PC-9 (cell line): ENCODE measurements around the gene PTGES3L. TPM values are rescaled to one million over a fixed set of nuclear protein-coding genes. Genes with fewer than 3 reads are reported as not detected.

Experiments used
- BruUV-seq: library from RNA; stranded (reverse); fragments of 400-500 nt; replicated peaks from 2 replicates; lab custom pipeline; 2021; lab: Mats Ljungman, UMichigan
- CTCF ChIA-PET: fragments of 300-600 bp; sonication (Branson Sonifier 250); formaldehyde crosslinking; loops from one replicate; lab custom pipeline; 2022; ENCODE audit warnings: antibody characterized with exemption; lab: Charles Lee
- POLR2A ChIA-PET: fragments of 300-600 bp; sonication (Branson Sonifier 250); formaldehyde crosslinking; loops from one replicate; lab custom pipeline; 2022; ENCODE audit warnings: antibody characterized with exemption; ENCODE audit not compliant: unreplicated experiment; lab: Charles Lee
- DNase-seq, 2 experiments: peaks; one replicate each; pipeline versions ENCODE4 v3.0.0 to v3.0.0-alpha.2; 2015 to 2022; ENCODE audit warnings: mixed read lengths in 1 of 2
- H2AFZ ChIP-seq: fragments of 200-600 bp; sonication (generic); 2 replicates; pipeline ENCODE4 v1.8.1; 2017; ENCODE audit warnings: antibody characterized with exemption
- H3F3A ChIP-seq: fragments of 200-600 bp; sonication (generic); 2 replicates; pipeline ENCODE4 v1.8.1; 2017; ENCODE audit warnings: antibody characterized with exemption, mild to moderate bottlenecking, low read depth; ENCODE audit not compliant: insufficient read depth
- H3K27ac ChIP-seq: fragments of 200-600 bp; sonication (generic); 2 replicates; pipeline ENCODE4 v1.6.1; 2016; ENCODE audit warnings: mixed run types
- H3K27me3 ChIP-seq: fragments of 200-600 bp; sonication (generic); 2 replicates; pipeline ENCODE4 v1.6.1; 2016; ENCODE audit warnings: low read depth, mixed run types; ENCODE audit not compliant: insufficient read depth
- H3K36me3 ChIP-seq: fragments of 200-600 bp; sonication (generic); 2 replicates; pipeline ENCODE4 v1.6.1; 2016; ENCODE audit warnings: low read depth, mixed run types
- H3K4me1 ChIP-seq: fragments of 200-600 bp; sonication (generic); replicated peaks from 2 replicates; pipeline ENCODE4 v1.6.1; 2016; ENCODE audit warnings: mixed run types; ENCODE audit not compliant: insufficient read depth
- H3K4me2 ChIP-seq: fragments of 200-600 bp; sonication (generic); 2 replicates; pipeline ENCODE4 v1.6.1; 2017; ENCODE audit warnings: mixed run types
- H3K4me3 ChIP-seq: fragments of 200-600 bp; sonication (generic); 2 replicates; pipeline ENCODE4 v1.6.1; 2016; ENCODE audit warnings: mixed run types
- H3K79me2 ChIP-seq: fragments of 200-600 bp; sonication (generic); 2 replicates; pipeline ENCODE4 v1.6.1; 2017; ENCODE audit warnings: low read depth, mixed run types
- H3K9me2 ChIP-seq: fragments of 200-600 bp; sonication (generic); 2 replicates; pipeline ENCODE4 v1.8.1; 2017; ENCODE audit warnings: mild to moderate bottlenecking; ENCODE audit not compliant: insufficient read depth
- H3K9me3 ChIP-seq: fragments of 200-600 bp; sonication (generic); 2 replicates; pipeline ENCODE4 v1.8.1; 2016; ENCODE audit warnings: low read depth; ENCODE audit not compliant: insufficient read depth
- H4K20me1 ChIP-seq: fragments of 200-600 bp; sonication (generic); 2 replicates; pipeline ENCODE4 v1.8.1; 2017; ENCODE audit not compliant: insufficient read depth
- CTCF ChIP-seq: fragments of 200-600 bp; sonication (generic); conservative IDR thresholded peaks from 2 replicates; pipeline ENCODE4 v1.6.1; 2017; ENCODE audit warnings: mixed run types, antibody characterized with exemption, mild to moderate bottlenecking, moderate library complexity
- EZH2 ChIP-seq: fragments of 200-600 bp; sonication (generic); IDR thresholded peaks from 2 replicates; pipeline ENCODE4 v1.8.0; 2017; ENCODE audit warnings: antibody characterized with exemption, low read depth
- intact Hi-C: fragments of 100-400 bp; cut with micrococcal nuclease; formaldehyde crosslinking; loops from one replicate; pipeline ENCODE4 v1.10.0; 2022; ENCODE audit not compliant: unreplicated experiment
- total RNA-seq: library from RNA; stranded (reverse); gene quantifications from 2 replicates; pipeline ENCODE4 v1.2.3, GENCODE V29; 2021

The PTGES3L gene
- total RNA-seq, 1 experiment from 2014 or later, result 0.70 TPM

DNA sequence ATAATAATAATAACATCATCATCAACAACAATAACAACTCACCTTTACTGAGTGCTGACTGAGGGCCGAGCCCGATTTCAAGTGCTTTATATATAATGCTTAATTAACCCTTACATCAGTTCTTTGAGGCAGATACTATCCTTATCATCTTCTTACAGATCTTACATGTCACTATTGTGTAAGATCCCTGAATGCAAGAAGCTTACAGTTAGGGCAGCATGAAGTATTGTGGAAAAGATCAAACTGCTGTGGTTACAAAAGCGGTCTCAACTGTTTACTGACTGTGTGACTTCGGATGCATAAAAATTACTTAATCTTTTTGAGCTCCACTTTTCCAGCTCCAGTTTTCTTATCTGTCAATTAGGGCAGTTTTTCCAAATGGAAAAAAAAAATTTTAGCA is 39.1 kb upstream of the PTGES3L start:
- Histone ChIP-seq H3K4me2 (no peak overlapping the region), H3K9me3 (no peaks in the 10 kb centered on the region), H3K4me3 (no peak overlapping the region), H3K79me2 (peaks cover 21% of the 10 kb centered on the region), H3K36me3 (peaks cover 14% of the 10 kb centered on the region), H3K4me1 (peaks cover 21% of the 10 kb centered on the region), H3K9me2 (no peaks in the 10 kb centered on the region), H4K20me1 (peaks cover 2% of the 10 kb centered on the region; the same call in 1 of the 2 replicates), H2AFZ (no peak overlapping the region), H3K27ac (no peak overlapping the region), H3K27me3 (no peaks in the 10 kb centered on the region), H3F3A (peaks cover 35% of the 10 kb centered on the region; the same call in 1 of the 2 replicates)
- TF ChIP-seq CTCF (no peak), EZH2 (no peak)
- intact Hi-C loops, result no loop called here
- no peak for DNase-seq
- no TSS peak for BruUV-seq
- POLR2A ChIA-PET, result interaction anchor here (0.6 kb wide), 1 partner anchor 181 kb away, joined by 8 read pairs; no protein-coding TSS in a partner anchor
- CTCF ChIA-PET, result no interaction called here

DNA sequence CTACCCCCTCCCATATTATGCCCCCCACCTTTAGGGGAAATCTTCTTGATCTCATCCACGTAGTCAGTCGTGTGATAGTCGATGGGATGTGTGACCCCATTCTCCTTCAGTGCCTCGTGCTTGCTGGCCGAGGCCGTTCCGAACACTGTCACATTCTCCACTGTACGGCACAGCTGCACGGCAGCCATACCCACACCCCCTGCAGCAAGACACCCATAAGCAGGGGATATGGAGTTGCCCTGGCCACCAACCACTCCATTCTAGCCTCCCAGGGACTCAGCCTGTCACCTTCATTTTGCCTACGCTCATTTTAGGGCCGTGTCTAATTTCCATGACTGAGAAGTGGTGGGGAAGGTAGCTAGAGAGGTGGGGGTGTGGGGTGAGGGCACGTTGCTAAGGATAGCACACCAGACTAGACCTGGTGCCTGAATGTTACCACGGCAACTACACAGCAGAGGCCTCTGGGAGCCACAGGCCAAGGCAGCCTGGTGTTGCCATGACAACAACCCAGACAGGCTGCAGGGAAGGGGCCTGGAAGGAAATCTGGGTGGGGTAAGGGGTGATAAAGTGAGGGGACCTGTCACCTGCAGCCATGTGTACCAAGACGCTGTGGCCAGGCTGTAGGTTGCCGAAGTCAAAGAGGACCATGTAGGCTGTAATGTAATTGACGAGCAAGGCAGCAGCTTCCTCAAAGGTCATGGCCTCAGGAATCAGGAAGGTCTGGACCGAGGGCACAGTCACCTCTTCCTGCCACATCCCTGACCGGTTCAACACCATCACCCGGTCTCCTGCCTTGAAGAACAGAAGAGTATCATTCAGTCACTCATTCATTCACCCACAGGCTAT is 38.4 kb upstream of the PTGES3L start:
- Histone ChIP-seq H3K4me2 (no peak overlapping the region), H3K9me3 (no peaks in the 10 kb centered on the region), H3K27ac (no peak overlapping the region), H3K36me3 (peaks cover 20% of the 10 kb centered on the region), H3K27me3 (no peaks in the 10 kb centered on the region), H3K79me2 (peaks cover 21% of the 10 kb centered on the region), H3F3A (peaks cover 35% of the 10 kb centered on the region; the same call in 1 of the 2 replicates), H3K4me1 (peaks cover 21% of the 10 kb centered on the region), H3K9me2 (no peaks in the 10 kb centered on the region), H4K20me1 (peaks cover 2% of the 10 kb centered on the region; the same call in 1 of the 2 replicates), H3K4me3 (no peak overlapping the region), H2AFZ (no peak overlapping the region)
- TF ChIP-seq EZH2 (no peak), CTCF (no peak)
- POLR2A ChIA-PET, result interaction anchor here (0.6 kb wide), 1 partner anchor 181 kb away, joined by 8 read pairs; no protein-coding TSS in a partner anchor
- intact Hi-C loops, result no loop called here
- no peak for DNase-seq
- CTCF ChIA-PET, result no interaction called here
- no TSS peak for BruUV-seq

GRCh38 chr17:43016216-43016615 is 36.3 kb upstream of the PTGES3L start:
- H3K27ac ChIP-seq, result no peak overlapping the region
- H3K9me3 ChIP-seq, result no peaks in the 10 kb centered on the region
- TF ChIP-seq CTCF, result no peak
- TF ChIP-seq EZH2, result no peak
- POLR2A ChIA-PET, result no interaction called here
- H3K4me3 ChIP-seq, result no peak overlapping the region
- peaks cover 22% of the 10 kb centered on the region for H3K36me3 ChIP-seq
- intact Hi-C loops, result no loop called here
- no peak overlapping the region for H3K4me2 ChIP-seq
- peaks cover 2% of the 10 kb centered on the region; the same call in 1 of the 2 replicates for H4K20me1 ChIP-seq
- CTCF ChIA-PET, result no interaction called here
- H2AFZ ChIP-seq, result no peak overlapping the region
- H3K9me2 ChIP-seq, result no peaks in the 10 kb centered on the region
- no TSS peak for BruUV-seq
- H3K4me1 ChIP-seq, result peaks cover 24% of the 10 kb centered on the region
- H3F3A ChIP-seq, result peaks cover 32% of the 10 kb centered on the region; the same call in 1 of the 2 replicates
- H3K79me2 ChIP-seq, result peaks cover 21% of the 10 kb centered on the region
- DNase-seq, result no peak
- H3K27me3 ChIP-seq, result no peaks in the 10 kb centered on the region
